GM18951 (cell line): ENCODE results near the gene ANKRD44.

Source experiments
- POLR2A ChIP-seq: IDR thresholded peaks from 4 replicates; pipeline ENCODE4 v1.6.1; 2011; ENCODE audit warnings: mild to moderate bottlenecking; ENCODE audit not compliant: insufficient read length, insufficient read depth; ENCODE audit errors: extremely low read depth
- in situ Hi-C: fragments of 300-500 bp; cut with MboI; formaldehyde crosslinking; loops from one replicate; pipeline ENCODE4 v1.12.0; 2022; ENCODE audit warnings: low sequenced_read_pairs, mixed read lengths, inconsistent platforms; ENCODE audit not compliant: unreplicated experiment

Gene ANKRD44

DNA sequence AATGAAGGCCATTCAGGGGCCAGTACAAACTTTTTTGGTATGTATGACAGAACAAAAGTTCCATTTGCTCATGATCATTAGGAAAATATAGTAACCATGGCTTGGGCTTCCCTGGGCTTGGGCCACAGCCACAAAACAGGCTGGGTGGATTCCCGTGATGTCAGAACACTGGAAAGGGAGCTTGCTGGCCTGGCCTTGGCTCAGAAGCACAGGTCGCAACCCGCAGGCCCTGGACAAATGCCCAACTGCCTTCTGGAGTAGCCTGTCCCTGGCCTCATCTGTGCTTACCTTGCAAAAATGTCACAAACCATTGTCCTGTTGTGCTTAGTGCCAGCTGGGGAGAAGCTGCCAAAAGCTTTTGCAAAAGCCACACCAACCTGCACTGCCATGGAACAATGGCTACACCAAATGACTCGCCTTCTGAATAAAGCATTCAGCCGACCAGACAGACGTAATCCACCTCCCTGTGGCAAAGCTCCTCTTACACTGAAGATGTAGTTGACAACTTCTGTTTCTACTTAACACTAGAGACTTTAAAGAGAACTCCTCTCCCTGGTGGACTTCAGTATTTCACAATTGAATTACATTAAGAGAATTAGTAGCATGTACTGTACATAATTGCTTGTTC is 125.5 kb downstream of the ANKRD44 start:
- in situ Hi-C loops, result no loop called here

DNA sequence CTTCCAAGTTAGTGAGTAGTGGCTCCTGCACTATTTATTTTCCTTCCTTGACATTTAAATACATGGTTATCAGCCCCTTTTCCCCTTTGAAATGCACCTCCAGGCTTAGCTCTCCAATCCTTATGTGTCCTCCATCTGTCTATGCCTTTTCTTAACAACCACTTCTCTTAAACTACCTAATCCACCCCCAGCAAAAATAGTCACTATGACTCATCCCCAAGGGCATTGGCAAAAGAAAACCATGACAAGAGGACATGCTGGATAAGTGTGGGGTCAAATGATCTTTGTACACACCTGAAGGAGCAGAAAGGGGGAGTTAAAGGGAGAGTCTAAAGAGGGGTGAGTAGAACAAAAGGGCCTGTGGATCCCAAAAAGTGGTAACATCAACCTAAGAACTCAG is 127.2 kb downstream of the ANKRD44 start:
- in situ Hi-C loops, result no loop called here

More for the DNA sequence above, 125.5 kb downstream of the ANKRD44 start:
- no peak for TF ChIP-seq POLR2A

DNA sequence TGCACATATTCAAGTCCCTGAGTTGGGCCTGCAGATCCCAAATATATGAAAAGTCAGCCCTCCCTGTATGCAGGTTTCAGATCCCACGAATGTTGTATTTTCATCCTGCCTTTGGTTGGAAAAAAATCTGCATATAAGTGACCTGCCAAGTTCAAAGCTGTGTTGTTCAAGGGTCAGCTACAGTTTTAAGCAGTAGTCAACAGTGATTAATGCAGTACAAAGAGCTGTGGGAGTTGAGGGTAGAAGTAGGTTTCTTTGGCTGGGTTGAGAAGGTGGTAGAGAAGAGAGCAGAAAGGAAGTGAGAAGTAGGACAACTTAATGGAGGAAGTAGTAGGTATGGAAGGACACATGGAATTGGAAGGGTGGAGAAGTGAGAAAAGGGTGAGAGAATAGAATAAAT is 127.9 kb downstream of the ANKRD44 start:
- no peak for TF ChIP-seq POLR2A
- in situ Hi-C loops, result no loop called here

More for the DNA sequence above, 127.2 kb downstream of the ANKRD44 start:
- TF ChIP-seq POLR2A, result no peak

DNA sequence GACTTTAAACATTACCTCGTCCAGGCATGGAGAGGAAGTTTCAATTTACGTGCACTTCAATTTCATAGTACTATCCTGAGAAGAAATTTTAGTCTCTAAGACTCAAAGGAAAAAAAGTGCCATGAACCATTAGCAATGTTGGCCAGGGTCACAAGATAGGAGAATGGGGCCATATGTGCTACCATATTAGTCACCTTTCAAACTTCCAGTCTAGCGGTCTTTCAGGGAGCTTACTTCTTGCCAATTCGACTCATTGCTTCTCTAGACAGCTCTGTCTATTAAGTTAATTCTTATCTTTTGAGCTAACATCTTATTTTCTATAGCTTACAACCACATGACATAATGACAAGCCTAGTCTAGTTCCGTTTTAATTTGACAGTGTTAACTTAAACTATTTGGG is 129.1 kb downstream of the ANKRD44 start:
- in situ Hi-C loops, result no loop called here
- TF ChIP-seq POLR2A, result no peak

DNA sequence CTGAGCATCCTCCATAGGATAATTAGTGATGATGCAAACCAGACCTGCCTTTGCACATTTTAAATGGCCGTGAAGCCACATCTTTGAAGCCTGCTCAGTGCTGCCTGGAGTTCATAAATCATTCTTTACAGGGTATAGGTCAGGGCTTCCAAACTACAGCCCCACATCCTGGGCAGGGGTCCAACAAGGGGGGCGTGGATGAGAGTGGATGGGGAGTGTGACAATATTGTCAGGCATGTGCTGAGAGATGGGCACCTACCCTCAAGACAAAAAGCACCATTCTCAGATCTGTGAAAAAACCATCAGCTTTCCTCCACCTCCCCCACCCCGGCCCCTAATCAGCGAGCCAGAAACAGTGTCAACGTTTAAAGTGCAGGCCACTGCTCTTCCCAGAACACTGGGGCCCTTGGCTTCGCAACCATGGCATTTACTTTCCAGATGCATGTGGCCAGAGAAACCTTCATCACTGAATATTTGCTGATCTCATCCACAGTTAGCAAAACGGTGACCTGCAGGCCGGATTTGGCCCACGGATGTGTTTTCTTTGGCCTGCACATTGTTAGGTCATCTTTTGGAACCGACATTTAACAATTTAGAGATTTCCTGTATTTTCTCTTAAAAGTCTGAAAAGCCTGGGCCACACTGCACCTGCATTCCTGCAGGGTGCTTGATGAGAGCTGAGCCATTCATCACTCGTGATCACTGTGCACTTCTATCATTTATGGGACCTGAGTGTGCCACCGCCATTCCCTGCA is 130.7 kb downstream of the ANKRD44 start:
- TF ChIP-seq POLR2A, result no peak

DNA sequence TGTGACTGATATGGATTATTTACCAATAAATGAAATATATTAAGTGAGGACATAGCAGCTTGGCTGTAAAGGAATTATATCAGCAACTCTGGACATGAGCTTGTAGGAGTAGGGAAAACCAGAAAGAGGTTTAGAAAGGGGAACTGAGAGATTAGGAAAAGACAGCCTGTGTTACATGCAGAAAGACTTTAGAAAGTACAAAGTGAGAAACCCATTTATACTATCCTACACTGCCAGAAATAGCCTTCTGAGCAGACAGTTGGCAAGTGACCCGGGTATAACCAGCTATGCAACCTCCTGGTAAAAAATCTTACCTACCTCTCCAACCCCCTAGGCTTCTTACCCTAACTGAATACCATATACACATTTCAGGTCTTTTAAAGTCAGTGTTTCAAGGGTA is 134.1 kb downstream of the ANKRD44 start:
- in situ Hi-C loops, result no loop called here
- no peak for TF ChIP-seq POLR2A

More for the DNA sequence above, 130.7 kb downstream of the ANKRD44 start:
- in situ Hi-C loops, result no loop called here

DNA sequence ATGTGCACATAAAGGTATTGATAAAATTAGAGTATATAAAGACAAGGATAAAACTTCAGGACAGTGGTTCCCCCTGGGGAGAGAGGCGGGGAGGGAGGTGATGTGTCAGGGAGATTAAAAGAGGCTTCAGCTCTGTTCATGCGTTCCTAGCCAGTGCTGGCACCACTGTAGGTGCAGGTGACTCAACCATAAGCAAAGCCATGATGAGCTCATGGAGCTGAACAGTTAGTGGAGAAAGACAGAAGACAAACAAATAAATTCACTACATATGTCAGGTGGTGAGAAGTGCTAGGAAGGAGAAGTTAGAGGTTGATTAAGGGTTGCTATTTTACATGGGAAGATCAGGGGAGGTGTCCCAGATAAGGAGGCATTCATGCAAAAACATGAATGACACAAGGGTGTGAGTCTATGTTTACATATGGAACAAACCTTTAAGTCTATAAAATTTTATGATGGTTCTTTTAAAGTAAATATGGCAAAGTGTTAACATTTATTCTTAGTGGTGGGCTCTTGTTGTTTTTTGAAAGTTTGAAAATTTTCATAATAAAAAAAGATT is 136.0 kb downstream of the ANKRD44 start:
- no peak for TF ChIP-seq POLR2A
- in situ Hi-C loops, result no loop called here

DNA sequence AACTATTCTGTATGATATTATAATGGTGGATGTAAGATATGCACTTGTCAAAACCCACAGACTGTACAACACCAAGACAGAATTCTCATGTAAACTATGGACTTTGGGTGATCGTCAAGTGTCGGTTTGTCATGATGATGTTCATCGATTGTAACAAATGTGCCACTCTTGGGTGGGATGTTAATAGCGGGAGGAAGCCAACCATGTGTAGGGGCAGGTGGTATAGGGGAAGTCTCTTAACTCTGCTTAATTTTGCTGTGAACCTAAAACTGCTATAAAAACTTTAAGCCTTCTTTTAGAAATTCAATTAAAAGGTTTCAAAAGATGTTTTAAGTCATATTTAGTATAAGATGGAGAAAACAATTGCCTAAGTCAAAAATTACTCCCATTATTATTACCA is 139.0 kb downstream of the ANKRD44 start:
- no peak for TF ChIP-seq POLR2A
- in situ Hi-C loops, result no loop called here

DNA sequence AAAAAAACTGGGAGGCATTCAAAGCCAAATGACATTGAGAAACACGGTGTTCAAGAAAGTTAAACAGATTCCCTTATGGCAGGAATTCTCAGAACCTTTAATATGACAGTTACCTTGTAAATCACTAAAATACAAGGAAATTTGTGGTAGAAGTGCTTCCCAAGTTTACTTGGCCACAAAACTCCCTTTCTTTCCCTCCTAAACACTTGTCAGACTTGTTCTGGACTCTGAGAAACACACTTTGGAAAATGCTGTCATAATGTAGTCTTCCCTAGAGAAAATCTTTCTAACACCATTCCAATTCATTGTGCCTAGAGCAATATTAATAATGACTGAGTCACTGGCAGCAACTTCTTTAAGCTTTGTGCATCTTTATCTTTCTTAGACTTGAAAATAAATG is 140.4 kb downstream of the ANKRD44 start:
- no peak for TF ChIP-seq POLR2A
- in situ Hi-C loops, result no loop called here

DNA sequence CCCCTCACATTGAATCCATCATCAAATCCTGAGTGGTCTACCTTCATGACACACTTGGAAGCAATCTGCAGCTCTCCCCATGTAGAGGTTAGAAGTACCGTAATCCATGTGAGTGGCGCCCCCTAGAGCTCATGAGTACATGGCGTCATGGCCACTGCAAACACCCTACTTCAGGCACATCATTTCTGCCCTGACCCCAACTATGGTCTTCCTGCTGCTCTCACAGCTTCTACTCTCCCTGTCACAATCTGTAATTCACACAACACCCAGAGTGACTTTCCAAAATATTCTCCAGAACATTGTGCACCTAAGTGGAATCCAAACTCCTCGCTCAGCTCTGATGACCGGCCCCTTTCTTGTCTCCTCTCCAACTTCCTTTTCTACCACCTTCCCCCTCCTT is 141.9 kb downstream of the ANKRD44 start:
- TF ChIP-seq POLR2A, result no peak
- in situ Hi-C loops, result no loop called here

DNA sequence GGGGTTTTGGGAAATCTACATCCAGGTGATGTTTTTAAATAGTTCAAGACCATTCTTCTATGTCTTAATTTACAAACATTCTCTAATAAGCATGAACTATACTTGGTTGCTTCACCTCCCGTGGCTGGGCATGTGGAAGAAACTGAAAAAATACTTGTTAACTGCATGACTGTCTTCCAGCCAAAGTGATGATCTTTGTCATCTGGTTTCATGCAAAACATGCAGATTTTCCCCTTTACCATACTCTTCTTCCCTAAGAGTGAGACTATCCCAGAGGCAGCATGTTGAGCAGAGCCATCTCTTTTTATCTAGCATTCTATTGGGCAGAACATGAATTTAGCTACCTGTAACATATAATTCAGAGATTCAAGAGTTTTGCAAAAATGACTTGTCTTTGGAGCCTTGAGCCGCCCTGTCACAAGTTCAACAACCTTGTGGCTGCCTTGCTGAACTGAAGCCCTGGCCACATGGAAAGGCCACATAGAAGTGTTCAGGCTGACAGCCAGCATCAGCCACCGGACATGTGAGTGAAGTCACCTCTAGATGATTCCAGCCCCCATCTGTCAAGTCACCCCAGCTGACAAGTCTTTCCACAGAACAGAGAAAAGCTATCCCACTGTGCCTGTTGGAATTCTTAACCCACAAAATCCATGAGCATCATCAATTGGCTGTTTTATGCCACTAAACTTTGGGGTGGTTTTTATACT is 142.8 kb downstream of the ANKRD44 start:
- in situ Hi-C loops, result no loop called here
- TF ChIP-seq POLR2A, result no peak

DNA sequence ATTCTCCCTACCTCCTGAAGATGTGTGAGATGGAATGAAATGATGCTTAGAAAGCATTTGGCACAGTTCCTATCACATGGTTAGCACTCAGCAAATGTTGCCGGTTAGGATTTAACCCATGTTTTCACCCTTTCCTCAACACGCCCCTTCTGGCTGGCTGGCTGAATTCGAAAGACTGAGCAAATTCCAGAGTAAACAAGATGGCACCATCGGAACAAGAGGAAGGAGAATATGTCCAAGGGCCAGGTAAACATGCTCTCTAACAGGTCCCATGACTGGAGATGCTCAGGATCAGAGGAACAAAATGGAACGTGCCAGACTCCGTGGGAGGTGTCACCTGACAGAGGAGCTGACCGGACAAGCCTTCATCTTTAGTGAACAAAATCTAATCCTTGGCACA is 145.6 kb downstream of the ANKRD44 start:
- TF ChIP-seq POLR2A, result no peak
- in situ Hi-C loops, result no loop called here

DNA sequence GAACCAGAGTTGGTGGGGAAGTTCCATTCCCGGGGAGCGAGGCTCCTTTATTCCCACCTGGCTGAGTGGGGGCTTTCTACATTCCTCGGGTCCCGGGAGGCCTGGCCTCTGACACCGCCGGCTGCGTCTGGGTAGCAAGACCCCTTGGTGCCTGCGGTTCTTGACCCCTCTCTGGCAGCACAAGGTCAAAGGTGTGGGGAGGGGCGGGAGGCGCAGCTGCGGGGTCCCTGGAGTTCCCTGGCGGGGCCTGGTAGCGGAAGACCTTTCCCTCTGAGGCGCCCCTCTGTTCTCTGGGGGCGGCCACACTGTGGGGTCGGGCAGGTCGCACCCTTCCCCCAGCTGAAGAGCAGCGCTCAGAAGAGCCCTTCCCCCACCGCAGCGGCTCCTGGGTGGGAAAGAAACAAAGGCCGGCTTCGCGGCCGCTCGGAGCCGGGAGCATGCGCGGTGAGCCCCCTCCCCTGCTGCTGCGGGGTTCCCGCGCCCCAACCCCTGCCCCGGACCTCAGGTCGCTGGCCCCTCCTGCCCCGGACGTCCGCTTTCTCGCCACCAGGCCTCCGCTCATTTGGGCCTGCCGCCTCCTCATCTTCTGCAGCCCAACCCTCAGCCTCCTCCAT is 146.3 kb downstream of the ANKRD44 start:
- in situ Hi-C loops, result no loop called here
- no peak for TF ChIP-seq POLR2A

DNA sequence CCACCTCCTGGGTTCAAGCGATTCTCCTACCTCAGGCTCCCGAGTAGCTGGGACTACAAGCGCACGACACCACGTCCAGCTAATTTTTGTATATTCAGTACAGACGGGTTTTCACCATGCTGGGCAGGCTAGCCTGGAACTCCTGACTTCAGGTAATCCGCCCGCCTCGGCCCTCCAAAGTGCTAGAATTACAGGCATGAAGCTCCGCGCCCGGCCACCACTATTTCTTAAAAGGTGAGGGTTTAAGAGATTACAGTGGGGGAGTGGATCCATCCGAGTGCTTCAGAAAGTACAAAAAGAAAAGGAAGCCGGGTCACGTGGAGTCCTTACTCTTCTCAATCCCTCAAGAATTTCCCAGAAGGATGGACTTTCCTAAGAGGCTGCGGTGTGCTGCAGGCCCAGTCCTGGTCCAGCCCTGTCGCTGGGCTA is 146.9 kb downstream of the ANKRD44 start:
- in situ Hi-C loops, result no loop called here
- TF ChIP-seq POLR2A, result no peak
